Measurements from ENCODE around the gene RAB4B.

RAB4B gene

DNA sequence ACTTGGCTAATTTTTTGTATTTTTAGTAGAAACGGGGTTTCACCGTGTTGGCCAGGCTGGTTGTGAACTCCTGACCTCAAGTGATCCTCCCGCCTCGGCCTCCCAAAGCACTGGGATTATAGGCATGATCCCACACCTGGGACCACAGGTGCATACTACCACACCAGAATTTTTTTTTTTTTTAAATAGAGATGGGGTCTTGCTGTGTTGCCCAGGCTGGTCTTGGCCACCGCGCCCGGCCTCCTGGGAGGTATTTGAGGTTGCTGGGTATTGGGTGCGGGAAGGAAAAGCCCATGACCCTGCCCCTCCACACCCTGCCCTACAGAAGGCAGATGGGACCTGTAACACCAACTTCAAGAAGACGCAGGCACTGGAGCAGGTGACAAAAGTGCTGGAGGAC lies 41.4 kb upstream of the RAB4B start:
- Histone ChIP-seq H3K4me3 (replicated peaks; ENCODE audit: insufficient read depth, low read length) (no peak overlapping the region), H3K27me3 (ENCODE audit: insufficient read depth, poor library complexity, severe bottlenecking) (no peaks in the 10 kb centered on the region), H3K27ac (replicated peaks) (no peak overlapping the region)
- DNase-seq (ENCODE audit: low read depth in 1 of 2, low spot score in 1 of 2): no peak
- no peak for TF ChIP-seq SPI1 (IDR thresholded peaks at IDR 0.05; ENCODE audit: borderline replicate concordance, low read depth)
- TF ChIP-seq, protein P1, sequence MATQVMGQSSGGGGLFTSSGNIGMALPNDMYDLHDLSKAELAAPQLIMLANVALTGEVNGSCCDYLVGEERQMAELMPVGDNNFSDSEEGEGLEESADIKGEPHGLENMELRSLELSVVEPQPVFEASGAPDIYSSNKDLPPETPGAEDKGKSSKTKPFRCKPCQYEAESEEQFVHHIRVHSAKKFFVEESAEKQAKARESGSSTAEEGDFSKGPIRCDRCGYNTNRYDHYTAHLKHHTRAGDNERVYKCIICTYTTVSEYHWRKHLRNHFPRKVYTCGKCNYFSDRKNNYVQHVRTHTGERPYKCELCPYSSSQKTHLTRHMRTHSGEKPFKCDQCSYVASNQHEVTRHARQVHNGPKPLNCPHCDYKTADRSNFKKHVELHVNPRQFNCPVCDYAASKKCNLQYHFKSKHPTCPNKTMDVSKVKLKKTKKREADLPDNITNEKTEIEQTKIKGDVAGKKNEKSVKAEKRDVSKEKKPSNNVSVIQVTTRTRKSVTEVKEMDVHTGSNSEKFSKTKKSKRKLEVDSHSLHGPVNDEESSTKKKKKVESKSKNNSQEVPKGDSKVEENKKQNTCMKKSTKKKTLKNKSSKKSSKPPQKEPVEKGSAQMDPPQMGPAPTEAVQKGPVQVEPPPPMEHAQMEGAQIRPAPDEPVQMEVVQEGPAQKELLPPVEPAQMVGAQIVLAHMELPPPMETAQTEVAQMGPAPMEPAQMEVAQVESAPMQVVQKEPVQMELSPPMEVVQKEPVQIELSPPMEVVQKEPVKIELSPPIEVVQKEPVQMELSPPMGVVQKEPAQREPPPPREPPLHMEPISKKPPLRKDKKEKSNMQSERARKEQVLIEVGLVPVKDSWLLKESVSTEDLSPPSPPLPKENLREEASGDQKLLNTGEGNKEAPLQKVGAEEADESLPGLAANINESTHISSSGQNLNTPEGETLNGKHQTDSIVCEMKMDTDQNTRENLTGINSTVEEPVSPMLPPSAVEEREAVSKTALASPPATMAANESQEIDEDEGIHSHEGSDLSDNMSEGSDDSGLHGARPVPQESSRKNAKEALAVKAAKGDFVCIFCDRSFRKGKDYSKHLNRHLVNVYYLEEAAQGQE (IDR thresholded peaks at IDR 0.05; ENCODE audit: insufficient replicate concordance, low read depth): no peak
- TF ChIP-seq, protein P2, sequence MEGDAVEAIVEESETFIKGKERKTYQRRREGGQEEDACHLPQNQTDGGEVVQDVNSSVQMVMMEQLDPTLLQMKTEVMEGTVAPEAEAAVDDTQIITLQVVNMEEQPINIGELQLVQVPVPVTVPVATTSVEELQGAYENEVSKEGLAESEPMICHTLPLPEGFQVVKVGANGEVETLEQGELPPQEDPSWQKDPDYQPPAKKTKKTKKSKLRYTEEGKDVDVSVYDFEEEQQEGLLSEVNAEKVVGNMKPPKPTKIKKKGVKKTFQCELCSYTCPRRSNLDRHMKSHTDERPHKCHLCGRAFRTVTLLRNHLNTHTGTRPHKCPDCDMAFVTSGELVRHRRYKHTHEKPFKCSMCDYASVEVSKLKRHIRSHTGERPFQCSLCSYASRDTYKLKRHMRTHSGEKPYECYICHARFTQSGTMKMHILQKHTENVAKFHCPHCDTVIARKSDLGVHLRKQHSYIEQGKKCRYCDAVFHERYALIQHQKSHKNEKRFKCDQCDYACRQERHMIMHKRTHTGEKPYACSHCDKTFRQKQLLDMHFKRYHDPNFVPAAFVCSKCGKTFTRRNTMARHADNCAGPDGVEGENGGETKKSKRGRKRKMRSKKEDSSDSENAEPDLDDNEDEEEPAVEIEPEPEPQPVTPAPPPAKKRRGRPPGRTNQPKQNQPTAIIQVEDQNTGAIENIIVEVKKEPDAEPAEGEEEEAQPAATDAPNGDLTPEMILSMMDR (IDR thresholded peaks at IDR 0.05; ENCODE audit: insufficient read depth, low read length): no peak
- no peak for TF ChIP-seq GABPA (IDR thresholded peaks at IDR 0.05; ENCODE audit: low read depth)
- TF ChIP-seq POLR2AphosphoS5 (IDR thresholded peaks at IDR 0.05; ENCODE audit: low read depth): no peak

DNA sequence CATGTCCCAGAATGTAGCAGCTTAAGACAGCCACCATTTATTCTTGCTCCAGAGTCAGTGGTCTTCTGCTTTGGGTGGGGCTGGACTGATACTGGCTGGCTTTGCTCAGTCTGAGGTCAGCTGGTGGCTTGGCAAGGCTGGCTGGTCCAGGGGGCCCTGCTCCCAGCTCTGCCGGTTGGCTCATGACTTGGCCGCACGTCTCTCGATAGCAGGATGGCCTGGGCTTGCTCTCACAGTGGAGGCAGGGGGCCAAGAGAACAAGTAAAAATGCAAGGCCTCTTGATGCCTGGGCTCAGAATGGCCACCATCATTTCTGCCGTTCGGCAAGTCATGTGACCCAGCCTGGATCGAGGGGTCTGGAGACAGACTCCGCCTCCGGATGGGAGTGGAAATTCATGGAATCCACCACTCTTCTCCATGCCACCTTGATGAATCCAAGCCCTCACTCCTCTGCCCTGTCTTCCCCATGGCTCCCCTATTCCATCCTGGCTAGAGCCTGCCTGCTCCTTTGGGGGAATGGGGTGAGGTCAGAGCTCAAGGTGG lies 40.9 kb upstream of the RAB4B start:
- no peak for DNase-seq (ENCODE audit: low read depth in 1 of 2, low spot score in 1 of 2)
- no peak overlapping the region for H3K27ac ChIP-seq (replicated peaks)
- TF ChIP-seq GABPA (IDR thresholded peaks at IDR 0.05; ENCODE audit: low read depth): no peak
- TF ChIP-seq, protein P1 (IDR thresholded peaks at IDR 0.05; ENCODE audit: insufficient replicate concordance, low read depth): no peak
- TF ChIP-seq SPI1 (IDR thresholded peaks at IDR 0.05; ENCODE audit: borderline replicate concordance, low read depth): no peak
- TF ChIP-seq, protein P2 (IDR thresholded peaks at IDR 0.05; ENCODE audit: insufficient read depth, low read length): no peak
- no peak for TF ChIP-seq POLR2AphosphoS5 (IDR thresholded peaks at IDR 0.05; ENCODE audit: low read depth)
- no peaks in the 10 kb centered on the region for H3K27me3 ChIP-seq (ENCODE audit: insufficient read depth, poor library complexity, severe bottlenecking)
- H3K4me3 ChIP-seq (replicated peaks; ENCODE audit: insufficient read depth, low read length): no peak overlapping the region

DNA sequence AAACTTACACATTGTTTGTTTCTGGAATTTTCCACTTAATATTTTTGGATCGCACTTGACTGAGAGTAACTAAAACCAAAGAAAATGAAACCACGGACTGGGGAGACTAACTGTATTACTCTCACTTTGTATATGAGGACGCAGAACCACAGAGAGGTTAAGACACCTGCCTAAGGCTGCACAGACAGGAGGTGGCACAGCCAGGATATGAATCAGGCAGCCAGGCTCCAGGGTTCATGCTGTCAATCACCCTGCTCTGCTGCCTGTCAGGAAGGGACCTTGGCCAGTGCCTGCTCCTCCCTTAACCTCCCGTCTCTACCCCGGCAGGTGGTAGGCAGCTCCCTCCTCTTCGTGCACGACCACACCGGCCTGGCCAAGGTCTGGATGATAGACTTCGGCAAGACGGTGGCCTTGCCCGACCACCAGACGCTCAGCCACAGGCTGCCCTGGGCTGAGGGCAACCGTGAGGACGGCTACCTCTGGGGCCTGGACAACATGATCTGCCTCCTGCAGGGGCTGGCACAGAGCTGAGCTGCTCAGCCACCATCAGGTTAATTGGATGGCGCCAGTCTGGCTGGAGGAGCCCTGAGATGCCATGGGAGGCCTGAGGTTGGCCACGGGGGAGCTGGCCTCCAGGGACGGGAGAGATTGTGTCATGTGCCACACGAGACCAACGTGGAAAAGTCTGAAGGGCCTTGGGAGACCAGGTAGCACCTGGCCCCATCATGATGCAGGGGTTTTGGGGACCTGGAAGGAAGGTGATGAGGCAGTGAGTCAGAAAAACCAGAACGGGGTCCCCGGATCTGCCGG lies 38.8 kb upstream of the RAB4B start:
- Histone ChIP-seq H3K27ac (replicated peaks) (no peak overlapping the region), H3K27me3 (ENCODE audit: insufficient read depth, poor library complexity, severe bottlenecking) (no peaks in the 10 kb centered on the region), H3K4me3 (replicated peaks; ENCODE audit: insufficient read depth, low read length) (no peak overlapping the region)
- DNase-seq (ENCODE audit: low read depth in 1 of 2, low spot score in 1 of 2): no peak
- TF ChIP-seq, protein P1 (IDR thresholded peaks at IDR 0.05; ENCODE audit: insufficient replicate concordance, low read depth): no peak
- TF ChIP-seq GABPA (IDR thresholded peaks at IDR 0.05; ENCODE audit: low read depth): no peak
- TF ChIP-seq, protein P2 (IDR thresholded peaks at IDR 0.05; ENCODE audit: insufficient read depth, low read length): no peak
- no peak for TF ChIP-seq POLR2AphosphoS5 (IDR thresholded peaks at IDR 0.05; ENCODE audit: low read depth)
- TF ChIP-seq SPI1 (IDR thresholded peaks at IDR 0.05; ENCODE audit: borderline replicate concordance, low read depth): no peak

Data from HL-60 (cell line).